Smooth muscle cell (in vitro differentiated cells): ENCODE results near the gene SORCS1. TPM values are rescaled to one million over a fixed set of nuclear protein-coding genes. Genes with fewer than 3 reads are reported as not detected.
A peak's percentile ranks its signal among the peaks of the same experiment; 100 is the strongest.

ENCODE experiments used
- DNase-seq: peaks from one replicate; lab custom pipeline; 2025; ENCODE audit not compliant: unreplicated experiment; lab: John Stamatoyannopoulos, UW
- H2AFZ ChIP-seq: fragments of 200-600 bp; sonication (generic); 2 replicates; pipeline ENCODE4 v1.6.0; 2016; ENCODE audit warnings: antibody characterized with exemption, low read depth, mild to moderate bottlenecking
- H3F3A ChIP-seq: fragments of 200-600 bp; sonication (generic); 2 replicates; pipeline ENCODE4 v1.6.0; 2017; ENCODE audit warnings: antibody characterized with exemption, low read depth
- H3K27ac ChIP-seq: fragments of 200-600 bp; sonication (generic); 2 replicates; pipeline ENCODE4 v1.5.1; 2016; ENCODE audit warnings: low read depth, mild to moderate bottlenecking
- H3K27me3 ChIP-seq: fragments of 200-600 bp; sonication (generic); 2 replicates; pipeline ENCODE4 v1.6.1; 2016; ENCODE audit warnings: low read depth, mild to moderate bottlenecking
- H3K36me3 ChIP-seq: fragments of 200-600 bp; sonication (generic); 2 replicates; pipeline ENCODE4 v1.5.1; 2016; ENCODE audit warnings: low read depth
- H3K4me1 ChIP-seq: fragments of 200-600 bp; sonication (generic); 2 replicates; pipeline ENCODE4 v1.5.1; 2016; ENCODE audit warnings: low read depth
- H3K4me2 ChIP-seq: fragments of 200-600 bp; sonication (generic); 2 replicates; pipeline ENCODE4 v1.6.0; 2016; ENCODE audit warnings: mild to moderate bottlenecking
- H3K4me3 ChIP-seq: fragments of 200-600 bp; sonication (generic); 2 replicates; pipeline ENCODE4 v1.5.1; 2016; ENCODE audit warnings: mild to moderate bottlenecking
- H3K79me2 ChIP-seq: fragments of 200-600 bp; sonication (generic); 2 replicates; pipeline ENCODE4 v1.6.0; 2016; ENCODE audit warnings: low read depth, mild to moderate bottlenecking
- H3K9ac ChIP-seq: fragments of 200-600 bp; sonication (generic); 2 replicates; pipeline ENCODE4 v1.6.0; 2016; ENCODE audit warnings: low read depth
- H3K9me3 ChIP-seq: fragments of 200-600 bp; sonication (generic); replicated peaks from 2 replicates; pipeline ENCODE4 v1.5.1; 2016; ENCODE audit warnings: low read depth
- H4K20me1 ChIP-seq: fragments of 200-600 bp; sonication (generic); 2 replicates; pipeline ENCODE4 v1.6.0; 2016; ENCODE audit warnings: low read depth
- CTCF ChIP-seq: fragments of 200-600 bp; sonication (generic); IDR thresholded peaks from 2 replicates; pipeline ENCODE4 v1.5.1; 2017; ENCODE audit warnings: borderline replicate concordance, mild to moderate bottlenecking, antibody characterized with exemption; ENCODE audit not compliant: insufficient read depth, poor library complexity, severe bottlenecking
- whole genome bisulfite sequencing: methylation state at CpG from one replicate; pipeline ENCODE4 v1.1.7; 2016; ENCODE audit warnings: low lambda C conversion rate; 5-methylcytosine and 5-hydroxymethylcytosine counted together
- polyA plus RNA-seq: library from polyadenylated mRNA; unstranded; fragments of >200 nt; fragmentation: Nextera tagmentation; extraction: Ambion mirVana; gene quantifications from 2 replicates; pipeline ENCODE4 v1.2.1, GENCODE V29; 2016
- total RNA-seq: library from RNA; depleted of rRNA; stranded (reverse); fragments of >200 nt; gene quantifications from 2 replicates; pipeline ENCODE4 v1.2.3, GENCODE V29; 2014

The SORCS1 gene
- total RNA-seq: 0.27 and 0.67 TPM in 2 replicates
- 0.83 TPM in 1 of 2 replicates, not detected in the other for polyA plus RNA-seq

GRCh38 chr10:107163881-107164861 is at the start of gene SORCS1:
Gene SORCS1 (minus strand): TSS chr10:107164706.
- H3K36me3 ChIP-seq: no peaks in the 10 kb centered on the region
- H3K27me3 ChIP-seq: peaks cover 91% of the 10 kb centered on the region
- no peaks in the 10 kb centered on the region for H4K20me1 ChIP-seq
- no peak within 1 kb of the TSS for H3K9ac ChIP-seq
- TF ChIP-seq CTCF: no peak
- under 1% methylated on average over 60 of the region's 105 CpGs for WGBS
- peak within 1 kb of the TSS; percentile 56 for H3K4me3 ChIP-seq
- peaks cover 10% of the 10 kb centered on the region for H3K4me1 ChIP-seq
- H3K4me2 ChIP-seq: peak within 1 kb of the TSS; percentile 92
- no peak within 1 kb of the TSS for H2AFZ ChIP-seq
- no peaks in the 10 kb centered on the region for H3K9me3 ChIP-seq
- H3K79me2 ChIP-seq: no peaks in the 10 kb centered on the region
- H3K27ac ChIP-seq: no peak within 1 kb of the TSS
- no peaks in the 10 kb centered on the region for H3F3A ChIP-seq
- DNase-seq: no peak

GRCh38 chr10:107214261-107214660 is 49.8 kb upstream of the SORCS1 start:
- H2AFZ ChIP-seq: no peak overlapping the region
- H3K4me3 ChIP-seq: no peak overlapping the region
- no peak overlapping the region for H3K27ac ChIP-seq
- no peaks in the 10 kb centered on the region for H3K4me1 ChIP-seq
- no peaks in the 10 kb centered on the region for H3K27me3 ChIP-seq
- no peaks in the 10 kb centered on the region for H3K79me2 ChIP-seq
- no peaks in the 10 kb centered on the region for H3K36me3 ChIP-seq
- no peak for DNase-seq
- H3K4me2 ChIP-seq: no peak overlapping the region
- H3K9me3 ChIP-seq: no peaks in the 10 kb centered on the region
- H4K20me1 ChIP-seq: no peaks in the 10 kb centered on the region
- H3F3A ChIP-seq: no peaks in the 10 kb centered on the region
- no peak overlapping the region for H3K9ac ChIP-seq
- TF ChIP-seq CTCF: no peak
- WGBS: 100% methylated on average over 2 of the region's 2 CpGs

- Histone ChIP-seq H4K20me1 (no peaks in the 10 kb centered on the region), H3K27ac (no peak overlapping the region), H3K9ac (no peak overlapping the region), H3F3A (no peaks in the 10 kb centered on the region), H3K4me2 (no peak overlapping the region), H3K4me3 (no peak overlapping the region), H3K79me2 (no peaks in the 10 kb centered on the region), H2AFZ (no peak overlapping the region), H3K27me3 (no peaks in the 10 kb centered on the region), H3K36me3 (no peaks in the 10 kb centered on the region), H3K4me1 (no peaks in the 10 kb centered on the region), H3K9me3 (no peaks in the 10 kb centered on the region)
- WGBS: 85% methylated on average over 8 of the region's 8 CpGs
- no peak for TF ChIP-seq CTCF
- DNase-seq: no peak
Observed at GRCh38 chr10:107213861-107214260, 49.4 kb upstream of the SORCS1 start.
